ENCODE data around the gene MGME1.
"Not testable (repeated sequence)": the region's sequence is repeated elsewhere in the genome, so short reads cannot be mapped to it uniquely, and the experiment has no call there.

The MGME1 gene

DNA sequence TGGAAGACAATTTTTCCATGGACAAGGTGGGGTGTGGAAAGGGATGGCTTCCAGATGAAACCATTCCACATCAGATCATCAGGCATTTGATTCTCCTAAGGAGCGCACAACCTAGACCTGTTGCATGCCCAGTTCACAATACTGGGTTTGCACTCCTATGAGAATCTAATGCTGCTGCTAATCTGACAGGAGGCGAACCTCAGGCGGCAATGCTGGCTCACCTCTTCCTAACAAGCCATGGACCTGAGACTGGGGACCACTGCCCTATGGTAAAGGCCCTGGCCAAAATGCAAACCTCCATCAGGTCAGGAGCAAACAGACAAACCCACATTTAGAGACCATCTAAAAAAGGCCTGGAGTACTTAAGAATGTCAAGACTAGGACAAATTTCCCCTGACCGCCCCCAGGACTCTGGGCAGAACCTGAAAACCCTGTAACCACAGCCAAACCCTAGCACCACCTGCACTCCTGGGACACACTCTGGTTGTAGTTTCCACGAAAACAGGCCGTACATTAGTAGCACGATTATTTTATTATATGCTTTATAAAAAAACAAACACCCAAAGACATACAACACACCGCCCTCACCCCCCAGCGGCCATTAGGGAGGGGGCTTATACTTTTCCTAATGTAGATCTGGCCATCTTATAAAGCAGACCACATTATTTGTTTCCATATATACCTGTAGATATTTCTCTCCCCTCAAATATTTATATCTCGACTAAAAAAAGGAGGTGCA lies 27.6 kb upstream of the MGME1 start:
- DNase-seq, result no peak

DNA sequence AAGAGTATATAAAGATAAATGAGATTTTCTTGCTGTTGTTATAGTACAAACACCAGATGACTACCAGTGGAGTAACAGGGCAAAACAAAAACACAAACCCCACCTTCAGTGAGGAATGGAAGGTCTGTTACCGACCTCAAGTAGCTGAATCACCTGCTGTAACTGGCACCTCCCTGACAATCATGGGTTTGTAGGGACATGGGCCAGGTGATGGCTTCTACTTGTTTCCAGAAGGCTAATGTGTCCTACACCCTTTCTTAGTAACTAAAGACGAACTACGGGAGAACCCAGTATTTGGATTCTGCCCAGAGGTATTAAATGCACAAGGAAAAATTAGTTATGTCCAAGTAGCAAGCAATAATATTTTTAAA lies 27.0 kb upstream of the MGME1 start:
- DNase-seq, result no peak

- DNase-seq, result no peak
These were observed 25.5 kb upstream of the MGME1 start for GRCh38 chr20:17943343-17943742.

- no peak for DNase-seq
These were observed 23.9 kb upstream of the MGME1 start for GRCh38 chr20:17944854-17945474.

DNA sequence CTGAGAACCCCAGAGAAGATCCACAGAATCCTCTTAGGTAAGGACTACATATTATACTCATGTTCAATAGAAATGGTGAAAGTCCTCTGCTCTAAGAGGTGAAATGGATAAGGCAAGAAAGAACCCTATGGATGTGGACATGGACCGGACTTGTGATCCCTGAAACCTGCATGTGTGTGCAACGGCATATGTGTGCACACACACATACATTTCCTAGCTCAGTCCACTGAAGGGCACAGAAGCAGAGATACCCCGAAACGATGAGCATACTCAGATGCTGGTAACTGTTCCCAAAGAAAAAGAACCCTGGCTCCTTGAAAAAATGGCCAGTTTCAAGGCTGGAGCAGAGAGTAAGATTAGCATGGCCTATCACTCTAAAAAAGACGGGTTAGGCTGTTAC lies 22.8 kb upstream of the MGME1 start:
- DNase-seq, result no peak

GRCh38 chr20:17946572-17947473 lies 22.0 kb upstream of the MGME1 start:
- no peak for DNase-seq

- DNase-seq, result no peak
These were observed 21.4 kb upstream of the MGME1 start for GRCh38 chr20:17947474-17947815.

GRCh38 chr20:17948442-17948841 lies 20.4 kb upstream of the MGME1 start:
- no peak for DNase-seq

DNA sequence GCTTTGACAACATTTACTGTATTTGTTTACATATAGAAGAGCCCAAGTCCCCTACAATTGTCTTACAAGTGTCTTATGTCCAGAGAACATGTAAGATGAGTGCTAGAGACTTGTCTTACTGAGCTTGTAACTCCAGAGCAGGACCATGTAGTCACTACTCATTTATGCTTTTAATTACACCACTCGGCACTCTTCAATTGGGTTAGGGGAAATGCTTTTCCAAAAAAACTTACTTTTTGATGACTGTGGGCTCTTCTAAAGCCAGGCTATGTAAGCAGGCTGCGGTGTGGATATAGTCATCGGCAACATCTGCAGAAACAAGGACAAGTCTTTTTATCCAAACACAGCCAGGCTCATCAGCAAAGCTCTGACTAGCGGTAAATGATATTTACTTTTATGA lies 18.9 kb upstream of the MGME1 start:
- DNase-seq, result no peak

DNA sequence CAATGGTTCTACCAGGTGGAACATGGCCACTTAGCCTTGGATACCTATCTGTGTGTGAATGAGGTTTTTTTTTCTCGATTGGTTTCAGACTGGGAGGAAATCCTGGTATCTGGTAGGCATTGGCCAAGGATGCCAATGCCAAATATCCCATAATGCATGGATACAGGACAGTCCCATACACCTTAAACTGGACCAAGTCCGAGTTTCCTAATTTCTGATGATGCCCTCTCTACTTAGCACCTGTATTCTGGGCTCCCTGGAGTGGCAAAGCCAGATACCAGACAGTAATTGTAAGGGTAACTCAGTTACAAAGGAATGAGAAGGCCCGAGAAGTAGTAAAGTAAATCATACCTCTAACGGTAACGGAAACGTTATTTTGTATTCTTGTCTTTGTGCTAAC lies 18.1 kb upstream of the MGME1 start:
- no peak for DNase-seq

- DNase-seq, result no peak
These were observed 17.5 kb upstream of the MGME1 start for GRCh38 chr20:17951323-17951722.

DNA sequence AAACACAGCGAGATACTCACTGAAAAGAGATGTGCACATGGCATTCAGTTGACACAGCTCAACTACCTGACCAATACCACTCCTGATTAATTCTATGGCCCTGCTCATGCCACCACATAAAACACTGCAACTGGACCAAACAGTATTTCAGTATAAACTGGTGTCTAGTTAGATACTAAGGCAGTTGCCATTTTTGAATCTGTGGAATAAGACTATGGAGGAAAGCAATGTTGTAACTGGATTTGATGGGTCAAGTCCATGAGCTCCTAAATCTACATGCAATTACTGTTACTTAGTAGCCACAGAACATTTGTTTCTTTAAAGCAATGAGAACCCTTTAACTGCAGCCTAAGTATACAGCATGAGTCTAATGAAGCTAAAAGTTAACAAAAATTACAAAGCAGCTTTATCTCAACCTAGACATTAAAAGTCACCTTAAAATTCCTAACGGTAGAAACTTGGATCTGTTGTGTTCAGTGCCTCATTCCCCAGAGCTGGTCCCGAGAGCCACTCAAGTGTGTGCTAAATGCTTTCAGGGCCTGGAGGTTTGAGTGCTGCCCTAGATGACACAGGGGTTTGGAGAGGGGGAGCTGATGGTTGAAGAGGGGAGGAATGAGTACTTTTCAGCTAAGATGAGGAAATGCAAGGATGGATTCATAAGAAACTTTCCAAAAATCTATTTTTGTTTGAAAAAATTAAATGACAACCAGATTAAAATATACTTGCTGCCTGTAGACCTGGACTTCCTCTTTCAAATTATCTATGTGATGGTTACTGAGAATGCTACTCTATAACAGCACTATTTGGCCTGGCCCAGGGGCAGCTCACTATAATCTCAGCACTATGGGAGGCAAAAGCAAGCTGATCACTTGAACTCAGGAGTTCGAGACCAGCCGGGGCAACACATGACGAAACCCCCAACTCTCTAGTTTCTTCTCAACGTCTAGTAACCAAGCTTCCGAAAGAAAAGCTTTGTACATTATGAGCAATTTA lies 15.8 kb upstream of the MGME1 start:
- DNase-seq, result no peak

DNA sequence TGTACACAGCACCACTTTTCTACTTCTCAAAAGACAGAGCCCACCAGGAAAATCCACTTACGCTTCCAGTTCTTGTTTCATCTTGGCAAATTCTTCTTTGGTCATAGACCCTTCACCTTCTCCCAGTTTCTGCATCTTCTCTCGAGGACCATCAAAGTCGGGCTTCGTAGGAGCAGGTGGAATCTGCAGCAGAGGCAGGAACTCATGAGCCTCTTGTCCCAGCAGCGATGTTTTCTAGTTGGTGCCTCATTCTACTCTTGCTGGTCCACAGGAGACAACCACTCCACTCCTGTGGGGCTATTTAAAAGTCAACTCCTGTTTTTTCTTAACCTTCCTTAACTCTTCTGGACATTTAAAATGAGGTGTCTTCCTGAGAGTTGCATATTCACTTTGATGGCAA lies 14.9 kb upstream of the MGME1 start:
- DNase-seq, result no peak

- no peak for DNase-seq
These were observed 13.5 kb upstream of the MGME1 start for GRCh38 chr20:17955302-17955701.

GRCh38 chr20:17956099-17956685 lies 12.6 kb upstream of the MGME1 start:
- no peak for DNase-seq

DNA sequence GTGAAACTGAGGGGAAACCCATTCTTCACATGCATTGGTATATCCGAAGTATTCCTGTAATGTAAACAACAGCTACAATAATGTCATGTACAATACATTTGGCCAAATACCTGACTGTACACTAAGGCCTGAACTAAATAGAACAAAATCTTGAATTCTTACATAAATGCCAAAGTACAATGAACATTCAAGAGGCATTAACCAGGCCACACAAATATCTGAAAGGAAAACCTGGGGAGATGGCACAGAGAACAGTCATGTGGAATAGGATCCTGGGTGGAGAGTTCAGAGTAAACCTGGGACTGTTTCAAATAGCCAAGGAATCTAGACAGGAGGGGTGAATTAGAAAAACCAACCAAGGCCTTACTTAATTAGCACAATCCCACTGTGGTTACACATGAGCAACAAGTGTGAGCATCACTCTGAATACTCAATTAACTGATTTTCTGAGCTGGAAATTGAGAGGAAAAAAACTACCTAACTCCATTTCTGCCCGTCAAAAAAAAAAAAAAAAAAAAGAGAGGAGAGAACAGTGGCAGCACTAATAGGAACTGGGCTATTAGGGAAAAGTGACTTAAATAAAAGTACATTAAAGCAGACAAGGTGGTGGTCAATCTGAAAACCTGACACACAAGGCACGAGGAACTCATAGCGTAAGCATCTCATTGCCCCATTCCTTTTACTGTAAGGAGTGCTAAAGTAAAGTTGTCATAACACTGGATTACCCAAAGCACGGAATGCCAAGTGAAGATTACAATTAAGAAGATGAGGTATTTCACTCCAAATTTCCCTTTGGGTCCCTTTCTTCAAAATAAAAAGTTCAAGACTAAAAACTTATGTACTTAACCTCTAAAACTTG lies 11.1 kb upstream of the MGME1 start:
- no peak for DNase-seq

DNA sequence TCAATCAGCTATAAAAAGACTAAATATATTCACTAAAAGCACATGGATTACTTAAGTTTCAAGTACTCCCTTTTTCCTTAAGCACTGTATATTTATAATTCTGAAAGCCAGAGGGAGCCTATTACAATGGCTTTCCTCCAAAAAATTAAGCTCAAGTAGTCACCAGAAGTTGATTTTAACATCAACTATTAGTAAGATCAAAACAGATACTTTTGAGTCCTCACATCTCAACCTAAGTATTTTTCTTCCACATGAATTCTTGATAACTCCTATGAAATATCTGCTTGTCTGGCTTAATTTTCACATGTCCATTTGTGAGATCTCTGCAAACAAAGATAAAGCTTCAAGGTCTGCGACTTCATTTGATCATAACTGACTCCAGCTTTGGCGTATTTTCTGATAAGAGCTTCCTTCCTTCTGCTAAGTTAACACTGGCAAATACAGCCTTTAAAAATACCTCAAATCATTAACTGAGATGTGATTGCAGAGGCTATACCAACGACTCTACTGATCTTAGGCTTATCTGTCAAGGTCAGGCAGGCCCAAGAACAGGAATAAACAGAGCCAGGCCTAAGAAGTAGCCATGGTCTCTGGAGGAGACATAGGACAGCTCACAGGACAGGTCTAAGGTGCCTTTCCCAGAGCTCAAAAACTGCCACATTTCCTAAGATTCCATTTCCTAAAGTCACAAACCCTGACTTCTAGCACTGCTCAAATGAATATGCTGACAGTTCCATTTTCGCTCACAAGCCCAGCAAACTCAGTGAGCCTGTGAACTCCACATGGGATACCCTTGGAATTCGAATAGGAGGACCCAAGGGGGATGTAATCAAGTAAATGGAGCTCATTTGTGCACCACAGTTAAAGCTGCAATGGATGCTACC lies 10.2 kb upstream of the MGME1 start:
- no peak for DNase-seq

DNA sequence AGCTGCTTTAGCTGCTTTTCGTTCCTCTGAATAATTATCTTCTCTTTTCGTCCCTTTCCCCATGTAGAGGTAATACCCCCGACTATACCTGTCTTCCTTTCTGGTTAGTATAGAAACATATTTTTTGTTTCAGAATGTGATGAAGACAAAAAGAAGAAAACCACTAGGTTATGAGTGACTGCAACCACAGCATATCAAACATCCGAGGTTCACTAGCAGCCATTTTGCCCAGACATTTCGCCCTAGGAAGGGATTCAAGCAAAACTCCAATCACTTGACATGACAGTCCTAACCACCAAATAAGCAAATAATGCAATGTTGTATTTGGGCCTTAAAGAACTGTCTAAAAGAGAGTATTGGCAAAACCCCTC lies 9.6 kb upstream of the MGME1 start:
- DNase-seq, result no peak

GRCh38 chr20:17960400-17960885 lies 8.4 kb upstream of the MGME1 start:
- not testable (repeated sequence) for DNase-seq

DNA sequence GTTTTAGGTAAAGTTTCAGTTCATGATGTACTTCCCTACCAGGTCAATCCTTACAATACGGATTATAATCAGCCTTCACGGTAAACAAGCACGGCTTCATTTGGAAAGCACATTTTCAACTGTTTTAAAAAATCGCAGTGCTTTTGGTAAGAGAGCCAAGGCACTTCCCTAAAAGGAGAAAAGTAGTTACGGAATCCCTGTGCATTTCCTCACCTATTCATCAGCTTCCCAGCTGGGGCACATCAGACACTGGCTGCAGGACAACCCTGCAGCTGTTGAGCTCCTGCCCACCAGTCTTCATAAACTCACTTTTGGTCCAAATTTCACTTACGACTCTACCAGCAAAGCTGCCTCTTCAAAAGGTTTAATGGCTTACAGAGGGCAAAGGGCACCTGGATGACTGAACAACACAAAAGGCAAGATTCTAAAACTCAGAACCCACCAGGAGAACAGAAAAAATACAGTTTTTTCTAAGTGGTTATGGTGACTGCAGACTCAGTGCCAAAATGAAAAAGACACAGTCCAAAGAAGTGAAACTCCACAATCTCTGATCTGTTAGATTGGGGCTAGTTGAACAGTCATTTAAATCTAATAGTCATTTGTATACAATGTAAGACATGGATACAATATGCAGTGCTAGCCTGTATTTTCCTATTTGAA lies 7.8 kb upstream of the MGME1 start:
- no peak for DNase-seq

All from stimulated activated CD4-positive, alpha-beta T cell treated with anti-CD3 and anti-CD28 coated beads, Interleukin-4, amount 100 ng/mL, for 24 hours (primary cell).